ENCODE results near the gene DPF3. TPM values are rescaled to one million over a fixed set of nuclear protein-coding genes. Genes with fewer than 3 reads are reported as not detected.

The DPF3 gene
- total RNA-seq, 1 experiment from 2014 or later, result not detected

DNA sequence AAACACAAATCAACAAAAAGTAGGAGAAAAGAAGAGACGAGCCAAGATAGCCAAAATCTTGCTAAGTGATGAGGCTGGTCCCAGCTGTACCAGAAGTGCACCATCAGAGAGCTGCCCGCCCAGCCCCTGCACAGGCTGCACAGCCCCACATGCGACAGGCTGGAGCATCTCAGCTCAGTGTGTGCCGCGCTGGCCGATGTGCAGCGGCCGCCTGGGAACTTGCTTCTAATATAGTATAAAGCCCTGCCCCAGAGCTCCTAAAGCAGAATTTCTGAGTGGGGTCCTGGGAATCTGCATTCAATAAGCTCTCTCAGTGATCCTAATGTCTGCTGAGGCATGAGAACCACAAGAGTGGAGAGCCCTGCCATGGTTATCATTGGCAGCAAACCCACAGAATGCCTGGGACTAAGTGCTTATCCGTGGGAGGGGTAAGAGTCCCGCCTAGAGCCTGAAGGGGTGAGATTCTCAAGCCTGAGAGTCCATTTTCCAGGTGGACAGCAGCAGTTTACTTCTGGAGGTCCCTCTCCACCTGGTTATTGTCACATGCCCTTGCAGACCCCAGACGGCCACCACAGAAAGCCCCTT, 171.6 kb downstream of the DPF3 start:
- ATAC-seq, result no peak
- CTCF ChIA-PET, result no interaction called here
- DNase-seq (ENCODE audit: low read depth, low spot score), result no peak
- Histone ChIP-seq H3K4me1 (ENCODE audit: control insufficient read depth, insufficient read depth, low read length) (no peaks in the 10 kb centered on the region), H3K4me3 (ENCODE audit: low read depth in 2 of 2, low read length in 2 of 2) (no peak overlapping the region), H3K27me3 (ENCODE audit: control insufficient read depth, insufficient read depth, low read length) (no peaks in the 10 kb centered on the region), H3K36me3 (ENCODE audit: control insufficient read depth, insufficient read depth, low read length) (no peaks in the 10 kb centered on the region), H3K27ac (ENCODE audit: low read length) (no peak overlapping the region), H3K9me3 (ENCODE audit: control insufficient read depth, insufficient read depth, low read depth, low read length) (no peaks in the 10 kb centered on the region)
- BruUV-seq (replicated peaks), result no TSS peak
- intact Hi-C loops (cut with micrococcal nuclease; ENCODE audit: unreplicated experiment) (no loop called here), in situ Hi-C loops (cut with HindIII; ENCODE audit: low pct_unique_long_range_greater_than_20kb, low sequenced_read_pairs) (no loop called here)
- TF ChIP-seq CTCF (IDR thresholded peaks at IDR 0.05), result no peak
- TF ChIP-seq TCF7L2 (IDR thresholded peaks at IDR 0.05; ENCODE audit: low read depth, low read length), result no peak
- POLR2A ChIA-PET, result no interaction called here

DNA sequence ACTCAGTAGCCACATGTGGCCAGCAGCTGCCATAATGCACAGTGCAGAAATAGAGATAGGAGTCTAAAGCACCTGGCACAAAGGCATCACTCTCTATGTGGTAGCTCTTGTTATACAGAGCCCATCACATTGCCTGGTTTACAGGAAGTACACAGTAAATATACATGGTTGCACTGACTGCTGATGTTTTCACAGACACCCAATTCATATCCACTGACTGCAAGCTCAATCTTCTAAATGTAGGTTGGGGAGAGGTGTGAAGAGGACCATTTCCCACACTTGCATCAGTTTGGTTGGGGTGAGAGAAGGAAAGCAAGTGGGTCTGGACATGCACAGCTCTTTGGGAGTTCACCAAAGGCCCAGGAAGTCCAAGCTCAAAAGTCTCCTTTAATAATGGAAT, 172.8 kb downstream of the DPF3 start:
- no peaks in the 10 kb centered on the region for H3K27me3 ChIP-seq (ENCODE audit: control insufficient read depth, insufficient read depth, low read length)
- in situ Hi-C loops (cut with HindIII; ENCODE audit: low pct_unique_long_range_greater_than_20kb, low sequenced_read_pairs), result no loop called here
- no peak overlapping the region for H3K4me3 ChIP-seq (ENCODE audit: low read depth in 2 of 2, low read length in 2 of 2)
- no peak for ATAC-seq
- no peaks in the 10 kb centered on the region for H3K36me3 ChIP-seq (ENCODE audit: control insufficient read depth, insufficient read depth, low read length)
- no peaks in the 10 kb centered on the region for H3K4me1 ChIP-seq (ENCODE audit: control insufficient read depth, insufficient read depth, low read length)
- no TSS peak for BruUV-seq (replicated peaks)
- H3K9me3 ChIP-seq (ENCODE audit: control insufficient read depth, insufficient read depth, low read depth, low read length), result no peaks in the 10 kb centered on the region
- no peak for TF ChIP-seq POLR2AphosphoS5 (IDR thresholded peaks at IDR 0.05; ENCODE audit: low read depth, low read length)
- TF ChIP-seq TCF7L2 (IDR thresholded peaks at IDR 0.05; ENCODE audit: low read depth, low read length), result no peak
- no peak for TF ChIP-seq CTCF (IDR thresholded peaks at IDR 0.05)
- no peak for TF ChIP-seq SIN3A (IDR thresholded peaks at IDR 0.05; ENCODE audit: borderline replicate concordance, insufficient read depth, low read depth, low read length)
- TF ChIP-seq, protein P1, sequence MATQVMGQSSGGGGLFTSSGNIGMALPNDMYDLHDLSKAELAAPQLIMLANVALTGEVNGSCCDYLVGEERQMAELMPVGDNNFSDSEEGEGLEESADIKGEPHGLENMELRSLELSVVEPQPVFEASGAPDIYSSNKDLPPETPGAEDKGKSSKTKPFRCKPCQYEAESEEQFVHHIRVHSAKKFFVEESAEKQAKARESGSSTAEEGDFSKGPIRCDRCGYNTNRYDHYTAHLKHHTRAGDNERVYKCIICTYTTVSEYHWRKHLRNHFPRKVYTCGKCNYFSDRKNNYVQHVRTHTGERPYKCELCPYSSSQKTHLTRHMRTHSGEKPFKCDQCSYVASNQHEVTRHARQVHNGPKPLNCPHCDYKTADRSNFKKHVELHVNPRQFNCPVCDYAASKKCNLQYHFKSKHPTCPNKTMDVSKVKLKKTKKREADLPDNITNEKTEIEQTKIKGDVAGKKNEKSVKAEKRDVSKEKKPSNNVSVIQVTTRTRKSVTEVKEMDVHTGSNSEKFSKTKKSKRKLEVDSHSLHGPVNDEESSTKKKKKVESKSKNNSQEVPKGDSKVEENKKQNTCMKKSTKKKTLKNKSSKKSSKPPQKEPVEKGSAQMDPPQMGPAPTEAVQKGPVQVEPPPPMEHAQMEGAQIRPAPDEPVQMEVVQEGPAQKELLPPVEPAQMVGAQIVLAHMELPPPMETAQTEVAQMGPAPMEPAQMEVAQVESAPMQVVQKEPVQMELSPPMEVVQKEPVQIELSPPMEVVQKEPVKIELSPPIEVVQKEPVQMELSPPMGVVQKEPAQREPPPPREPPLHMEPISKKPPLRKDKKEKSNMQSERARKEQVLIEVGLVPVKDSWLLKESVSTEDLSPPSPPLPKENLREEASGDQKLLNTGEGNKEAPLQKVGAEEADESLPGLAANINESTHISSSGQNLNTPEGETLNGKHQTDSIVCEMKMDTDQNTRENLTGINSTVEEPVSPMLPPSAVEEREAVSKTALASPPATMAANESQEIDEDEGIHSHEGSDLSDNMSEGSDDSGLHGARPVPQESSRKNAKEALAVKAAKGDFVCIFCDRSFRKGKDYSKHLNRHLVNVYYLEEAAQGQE (IDR thresholded peaks at IDR 0.05; ENCODE audit: insufficient read depth in 1 of 2, low read depth in 2 of 2, low read length in 1 of 2), result no peak
- CTCF ChIA-PET, result no interaction called here
- POLR2A ChIA-PET, result interaction anchor here (0.6 kb wide), 1 partner anchor 905 kb away, joined by 4 read pairs; no protein-coding TSS in a partner anchor
- DNase-seq (ENCODE audit: low read depth, low spot score), result no peak
- intact Hi-C loops (cut with micrococcal nuclease; ENCODE audit: unreplicated experiment), result no loop called here
- H3K27ac ChIP-seq (ENCODE audit: low read length), result no peak overlapping the region
